ENCODE measurements around the gene MAN1A2.

The MAN1A2 gene

DNA sequence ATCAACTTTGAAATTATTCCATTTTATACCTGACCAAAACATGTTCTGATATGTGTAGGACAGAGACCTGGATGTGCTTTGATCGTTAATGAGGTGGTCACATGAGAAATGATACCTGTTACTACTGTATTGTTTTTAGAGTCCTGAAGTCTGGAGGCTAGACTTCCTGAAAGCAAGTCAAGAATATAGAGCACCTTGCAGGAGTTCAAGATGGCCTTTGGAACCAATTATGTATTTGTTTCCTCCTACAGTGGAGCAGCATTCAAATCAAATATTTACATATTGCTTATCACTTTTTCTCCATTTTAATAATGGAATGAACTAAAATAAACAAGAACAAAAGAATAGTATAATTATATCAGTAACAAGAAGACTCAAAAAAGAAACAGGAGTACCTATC lies 155.9 kb downstream of the MAN1A2 start:
- Histone ChIP-seq H3K4me2 (no peak overlapping the region), H3K4me3 (IDR thresholded peaks at IDR 0.05; ENCODE audit: insufficient read depth, low read depth, low read length) (no peak overlapping the region), H3K4me1 (ENCODE audit: low read depth, poor library complexity, severe bottlenecking) (no peaks in the 10 kb centered on the region), H3K9ac (no peak overlapping the region), H2AFZ (ENCODE audit: low read depth) (no peak overlapping the region), H3K27me3 (ENCODE audit: insufficient read depth, low read depth) (no peaks in the 10 kb centered on the region), H3K36me3 (ENCODE audit: insufficient read depth) (no peaks in the 10 kb centered on the region), H3K79me2 (ENCODE audit: insufficient read depth, low read depth) (no peaks in the 10 kb centered on the region), H3K27ac (no peak overlapping the region), H4K20me1 (ENCODE audit: insufficient read depth) (no peaks in the 10 kb centered on the region)
- TF ChIP-seq, protein P1, sequence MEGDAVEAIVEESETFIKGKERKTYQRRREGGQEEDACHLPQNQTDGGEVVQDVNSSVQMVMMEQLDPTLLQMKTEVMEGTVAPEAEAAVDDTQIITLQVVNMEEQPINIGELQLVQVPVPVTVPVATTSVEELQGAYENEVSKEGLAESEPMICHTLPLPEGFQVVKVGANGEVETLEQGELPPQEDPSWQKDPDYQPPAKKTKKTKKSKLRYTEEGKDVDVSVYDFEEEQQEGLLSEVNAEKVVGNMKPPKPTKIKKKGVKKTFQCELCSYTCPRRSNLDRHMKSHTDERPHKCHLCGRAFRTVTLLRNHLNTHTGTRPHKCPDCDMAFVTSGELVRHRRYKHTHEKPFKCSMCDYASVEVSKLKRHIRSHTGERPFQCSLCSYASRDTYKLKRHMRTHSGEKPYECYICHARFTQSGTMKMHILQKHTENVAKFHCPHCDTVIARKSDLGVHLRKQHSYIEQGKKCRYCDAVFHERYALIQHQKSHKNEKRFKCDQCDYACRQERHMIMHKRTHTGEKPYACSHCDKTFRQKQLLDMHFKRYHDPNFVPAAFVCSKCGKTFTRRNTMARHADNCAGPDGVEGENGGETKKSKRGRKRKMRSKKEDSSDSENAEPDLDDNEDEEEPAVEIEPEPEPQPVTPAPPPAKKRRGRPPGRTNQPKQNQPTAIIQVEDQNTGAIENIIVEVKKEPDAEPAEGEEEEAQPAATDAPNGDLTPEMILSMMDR (conservative IDR thresholded peaks at IDR 0.05; ENCODE audit: low read depth, low read length) = no peak

DNA sequence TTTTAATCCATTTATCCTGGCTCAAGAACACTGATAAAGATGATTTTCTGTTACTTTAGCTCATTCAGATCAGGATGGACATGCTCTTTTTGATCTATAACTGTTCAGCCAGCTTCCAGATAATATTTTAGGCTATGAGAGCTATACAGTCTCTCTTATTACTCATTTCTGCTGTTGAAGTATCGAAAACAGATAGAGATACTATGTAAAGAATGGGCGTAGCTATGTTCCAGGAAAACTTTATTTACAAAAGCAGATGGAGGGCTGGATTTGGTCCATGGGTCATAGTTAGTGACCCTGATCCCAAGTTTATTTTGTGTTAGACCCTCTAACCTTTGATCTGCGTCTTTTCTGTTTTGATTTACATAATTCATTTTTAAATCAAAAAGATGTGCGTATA lies 159.8 kb downstream of the MAN1A2 start:
- Histone ChIP-seq H3K79me2 (ENCODE audit: insufficient read depth, low read depth) (no peaks in the 10 kb centered on the region), H3K36me3 (ENCODE audit: insufficient read depth) (no peaks in the 10 kb centered on the region), H3K4me2 (no peak overlapping the region), H3K4me1 (ENCODE audit: low read depth, poor library complexity, severe bottlenecking) (no peaks in the 10 kb centered on the region), H3K4me3 (IDR thresholded peaks at IDR 0.05; ENCODE audit: insufficient read depth, low read depth, low read length) (no peak overlapping the region), H3K9ac (no peak overlapping the region), H2AFZ (ENCODE audit: low read depth) (no peak overlapping the region), H4K20me1 (ENCODE audit: insufficient read depth) (no peaks in the 10 kb centered on the region), H3K27ac (no peak overlapping the region), H3K27me3 (ENCODE audit: insufficient read depth, low read depth) (no peaks in the 10 kb centered on the region)
- TF ChIP-seq, protein P1 (conservative IDR thresholded peaks at IDR 0.05; ENCODE audit: low read depth, low read length) = no peak

DNA sequence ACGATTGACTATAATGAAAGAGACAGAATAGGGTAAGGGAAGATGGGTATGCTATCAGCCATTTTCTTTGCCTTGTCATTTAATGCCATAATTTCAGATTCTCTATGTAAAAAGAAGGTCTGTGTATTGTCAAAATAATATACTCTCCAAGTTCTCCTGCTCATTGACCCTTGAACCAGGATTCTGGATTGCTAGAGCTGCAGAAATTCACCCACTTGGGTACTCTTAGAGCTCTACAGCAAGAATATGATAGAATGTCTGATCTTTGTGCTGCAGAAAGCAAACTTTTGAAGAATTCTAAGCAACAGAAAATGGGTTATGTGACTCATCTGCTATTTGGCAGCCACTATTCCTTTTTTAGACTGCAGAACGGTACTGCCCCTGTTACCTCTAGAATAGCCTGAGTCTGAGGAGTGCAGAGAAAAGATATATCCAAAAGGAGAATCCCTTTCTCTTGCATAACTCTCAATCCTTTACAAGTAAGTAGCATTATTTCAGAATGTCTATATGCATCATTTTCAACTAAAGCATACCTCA lies 160.4 kb downstream of the MAN1A2 start:
- H3K4me3 ChIP-seq (IDR thresholded peaks at IDR 0.05; ENCODE audit: insufficient read depth, low read depth, low read length) = no peak overlapping the region
- no peak overlapping the region for H3K9ac ChIP-seq
- H3K4me1 ChIP-seq (ENCODE audit: low read depth, poor library complexity, severe bottlenecking) = no peaks in the 10 kb centered on the region
- H3K27ac ChIP-seq = no peak overlapping the region
- no peak overlapping the region for H3K4me2 ChIP-seq
- H3K79me2 ChIP-seq (ENCODE audit: insufficient read depth, low read depth) = no peaks in the 10 kb centered on the region
- no peaks in the 10 kb centered on the region for H3K27me3 ChIP-seq (ENCODE audit: insufficient read depth, low read depth)
- H3K36me3 ChIP-seq (ENCODE audit: insufficient read depth) = no peaks in the 10 kb centered on the region
- TF ChIP-seq, protein P1 (conservative IDR thresholded peaks at IDR 0.05; ENCODE audit: low read depth, low read length) = no peak
- no peak overlapping the region for H2AFZ ChIP-seq (ENCODE audit: low read depth)
- H4K20me1 ChIP-seq (ENCODE audit: insufficient read depth) = no peaks in the 10 kb centered on the region

DNA sequence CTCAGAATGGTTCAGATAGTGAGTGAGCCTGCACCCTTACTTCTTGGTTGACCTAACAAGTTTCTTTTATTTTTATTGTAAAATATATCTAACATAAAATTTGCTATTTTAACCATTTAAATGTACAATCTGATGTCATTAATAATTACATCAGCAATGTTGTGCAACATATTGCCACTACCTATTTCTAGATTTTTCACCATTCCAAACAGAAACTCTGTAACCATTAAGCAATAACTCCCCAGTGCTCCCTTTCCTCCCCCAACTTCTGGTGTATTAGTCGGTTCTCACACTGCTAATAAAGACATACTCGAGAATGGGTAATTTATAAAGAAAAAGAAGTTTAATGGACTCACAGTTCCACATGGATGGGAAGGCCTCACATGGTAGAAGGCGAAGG lies 162.4 kb downstream of the MAN1A2 start:
- Histone ChIP-seq H2AFZ (ENCODE audit: low read depth) (no peak overlapping the region), H3K4me2 (no peak overlapping the region), H4K20me1 (ENCODE audit: insufficient read depth) (no peaks in the 10 kb centered on the region), H3K79me2 (ENCODE audit: insufficient read depth, low read depth) (no peaks in the 10 kb centered on the region), H3K4me1 (ENCODE audit: low read depth, poor library complexity, severe bottlenecking) (no peaks in the 10 kb centered on the region), H3K27me3 (ENCODE audit: insufficient read depth, low read depth) (no peaks in the 10 kb centered on the region), H3K4me3 (IDR thresholded peaks at IDR 0.05; ENCODE audit: insufficient read depth, low read depth, low read length) (no peak overlapping the region), H3K9ac (no peak overlapping the region), H3K36me3 (ENCODE audit: insufficient read depth) (no peaks in the 10 kb centered on the region), H3K27ac (no peak overlapping the region)
- TF ChIP-seq, protein P1 (conservative IDR thresholded peaks at IDR 0.05; ENCODE audit: low read depth, low read length) = no peak
